ENCODE measurements around the gene LENG8.
"Not testable (repeated sequence)": the region's sequence is repeated elsewhere in the genome, so short reads cannot be mapped to it uniquely, and the experiment has no call there.

LENG8 gene

GRCh38 chr19:54489341-54489740 is 40.3 kb downstream of the LENG8 start:
- no peak for DNase-seq

GRCh38 chr19:54489766-54490165 is 40.8 kb downstream of the LENG8 start:
- DNase-seq = no peak

GRCh38 chr19:54492568-54492967 is 43.6 kb downstream of the LENG8 start:
- no peak for DNase-seq

GRCh38 chr19:54493056-54493455 is 44.1 kb downstream of the LENG8 start:
- DNase-seq = not testable (repeated sequence)

- DNase-seq = no peak
Observed at GRCh38 chr19:54493967-54494585, 45.1 kb downstream of the LENG8 start.

- DNase-seq = not testable (repeated sequence)
Observed at GRCh38 chr19:54495284-54495683, 46.3 kb downstream of the LENG8 start.

- not testable (repeated sequence) for DNase-seq
Observed at GRCh38 chr19:54497747-54498450, 48.9 kb downstream of the LENG8 start.

- DNase-seq = not testable (repeated sequence)
Observed at GRCh38 chr19:54498451-54498772, 49.4 kb downstream of the LENG8 start.

- DNase-seq = no peak
Observed at GRCh38 chr19:54502518-54503048, 53.6 kb downstream of the LENG8 start, which contains the start of gene LAIR2. Gene LAIR2, plus strand, starts transcription at chr19:54502831. Its CDS starts 88 bp downstream, at chr19:54502919.

- not testable (repeated sequence) for DNase-seq
Observed at GRCh38 chr19:54505542-54505941, 56.5 kb downstream of the LENG8 start.

GRCh38 chr19:54506079-54506478 is 57.1 kb downstream of the LENG8 start:
- no peak for DNase-seq

- DNase-seq = not testable (repeated sequence)
Observed at GRCh38 chr19:54507038-54507717, 58.2 kb downstream of the LENG8 start.

- DNase-seq = no peak
Observed at GRCh38 chr19:54507824-54508223, 58.8 kb downstream of the LENG8 start.

- DNase-seq = not testable (repeated sequence)
Observed at GRCh38 chr19:54508487-54508886, 59.5 kb downstream of the LENG8 start.

GRCh38 chr19:54509200-54509940 is 60.4 kb downstream of the LENG8 start:
- DNase-seq = not testable (repeated sequence)
